ENCODE data around the gene USP37.

DNA sequence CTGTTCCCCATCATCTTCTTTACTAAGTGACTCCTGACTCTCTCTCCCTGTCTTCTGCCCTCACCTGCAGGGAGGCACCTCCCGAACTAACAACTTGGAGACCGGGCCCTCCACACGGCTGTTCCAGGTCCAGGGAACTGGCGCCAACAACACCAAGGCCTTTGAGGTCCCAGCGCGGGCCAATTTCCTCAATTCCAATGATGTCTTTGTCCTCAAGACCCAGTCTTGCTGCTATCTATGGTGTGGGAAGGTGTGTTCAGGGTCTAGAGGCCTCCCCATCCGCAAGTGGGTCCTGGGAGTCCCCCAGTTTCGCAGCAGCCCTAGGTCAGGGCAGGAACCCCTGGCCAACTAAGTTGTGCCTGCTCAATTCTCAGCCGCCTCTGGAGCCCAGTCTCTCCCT is 133.7 kb downstream of the USP37 start:
- TF ChIP-seq, protein P1, sequence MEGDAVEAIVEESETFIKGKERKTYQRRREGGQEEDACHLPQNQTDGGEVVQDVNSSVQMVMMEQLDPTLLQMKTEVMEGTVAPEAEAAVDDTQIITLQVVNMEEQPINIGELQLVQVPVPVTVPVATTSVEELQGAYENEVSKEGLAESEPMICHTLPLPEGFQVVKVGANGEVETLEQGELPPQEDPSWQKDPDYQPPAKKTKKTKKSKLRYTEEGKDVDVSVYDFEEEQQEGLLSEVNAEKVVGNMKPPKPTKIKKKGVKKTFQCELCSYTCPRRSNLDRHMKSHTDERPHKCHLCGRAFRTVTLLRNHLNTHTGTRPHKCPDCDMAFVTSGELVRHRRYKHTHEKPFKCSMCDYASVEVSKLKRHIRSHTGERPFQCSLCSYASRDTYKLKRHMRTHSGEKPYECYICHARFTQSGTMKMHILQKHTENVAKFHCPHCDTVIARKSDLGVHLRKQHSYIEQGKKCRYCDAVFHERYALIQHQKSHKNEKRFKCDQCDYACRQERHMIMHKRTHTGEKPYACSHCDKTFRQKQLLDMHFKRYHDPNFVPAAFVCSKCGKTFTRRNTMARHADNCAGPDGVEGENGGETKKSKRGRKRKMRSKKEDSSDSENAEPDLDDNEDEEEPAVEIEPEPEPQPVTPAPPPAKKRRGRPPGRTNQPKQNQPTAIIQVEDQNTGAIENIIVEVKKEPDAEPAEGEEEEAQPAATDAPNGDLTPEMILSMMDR (IDR thresholded peaks at IDR 0.05), result no peak
- TF ChIP-seq POLR2A (IDR thresholded peaks at IDR 0.05; ENCODE audit: low read depth), result no peak

All from esophagus muscularis mucosa (tissue), 3 donors.